ENCODE measurements around the gene TSHZ2.

- TF ChIP-seq POLR2A (IDR thresholded peaks at IDR 0.05; ENCODE audit: low read depth, low read length): no peak
- TF ChIP-seq, protein P1, sequence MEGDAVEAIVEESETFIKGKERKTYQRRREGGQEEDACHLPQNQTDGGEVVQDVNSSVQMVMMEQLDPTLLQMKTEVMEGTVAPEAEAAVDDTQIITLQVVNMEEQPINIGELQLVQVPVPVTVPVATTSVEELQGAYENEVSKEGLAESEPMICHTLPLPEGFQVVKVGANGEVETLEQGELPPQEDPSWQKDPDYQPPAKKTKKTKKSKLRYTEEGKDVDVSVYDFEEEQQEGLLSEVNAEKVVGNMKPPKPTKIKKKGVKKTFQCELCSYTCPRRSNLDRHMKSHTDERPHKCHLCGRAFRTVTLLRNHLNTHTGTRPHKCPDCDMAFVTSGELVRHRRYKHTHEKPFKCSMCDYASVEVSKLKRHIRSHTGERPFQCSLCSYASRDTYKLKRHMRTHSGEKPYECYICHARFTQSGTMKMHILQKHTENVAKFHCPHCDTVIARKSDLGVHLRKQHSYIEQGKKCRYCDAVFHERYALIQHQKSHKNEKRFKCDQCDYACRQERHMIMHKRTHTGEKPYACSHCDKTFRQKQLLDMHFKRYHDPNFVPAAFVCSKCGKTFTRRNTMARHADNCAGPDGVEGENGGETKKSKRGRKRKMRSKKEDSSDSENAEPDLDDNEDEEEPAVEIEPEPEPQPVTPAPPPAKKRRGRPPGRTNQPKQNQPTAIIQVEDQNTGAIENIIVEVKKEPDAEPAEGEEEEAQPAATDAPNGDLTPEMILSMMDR (IDR thresholded peaks at IDR 0.05; ENCODE audit: extremely low read depth in 1 of 2, insufficient read depth in 1 of 2, low read depth in 1 of 2, low read length in 2 of 2): no peak
- TF ChIP-seq, protein P2, sequence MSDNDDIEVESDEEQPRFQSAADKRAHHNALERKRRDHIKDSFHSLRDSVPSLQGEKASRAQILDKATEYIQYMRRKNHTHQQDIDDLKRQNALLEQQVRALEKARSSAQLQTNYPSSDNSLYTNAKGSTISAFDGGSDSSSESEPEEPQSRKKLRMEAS (IDR thresholded peaks at IDR 0.05; ENCODE audit: insufficient read depth, insufficient read length): no peak
- no peak for TF ChIP-seq MYC (IDR thresholded peaks at IDR 0.05; ENCODE audit: low read depth, low read length)
- no peak for TF ChIP-seq JUN (IDR thresholded peaks at IDR 0.05; ENCODE audit: borderline replicate concordance, insufficient read depth, insufficient read length, low read depth)
- TF ChIP-seq POLR2AphosphoS5 (IDR thresholded peaks at IDR 0.05; ENCODE audit: insufficient read depth, low read depth, low read length): no peak
- TF ChIP-seq EZH2 (IDR thresholded peaks at IDR 0.05; ENCODE audit: borderline replicate concordance, low read depth, low read length, severe bottlenecking): no peak
- TF ChIP-seq FOS (IDR thresholded peaks at IDR 0.05; ENCODE audit: borderline replicate concordance, insufficient read depth, low read length): no peak
Measured at GRCh38 chr20:53319716-53320115, 347.6 kb downstream of the TSHZ2 start.
